ENCODE results near the gene MARF1. TPM values are rescaled to one million over a fixed set of nuclear protein-coding genes. Genes with fewer than 3 reads are reported as not detected.

The MARF1 gene
- total RNA-seq, 2 donors from 2014 or later = 28.0 to 33.2 TPM

DNA sequence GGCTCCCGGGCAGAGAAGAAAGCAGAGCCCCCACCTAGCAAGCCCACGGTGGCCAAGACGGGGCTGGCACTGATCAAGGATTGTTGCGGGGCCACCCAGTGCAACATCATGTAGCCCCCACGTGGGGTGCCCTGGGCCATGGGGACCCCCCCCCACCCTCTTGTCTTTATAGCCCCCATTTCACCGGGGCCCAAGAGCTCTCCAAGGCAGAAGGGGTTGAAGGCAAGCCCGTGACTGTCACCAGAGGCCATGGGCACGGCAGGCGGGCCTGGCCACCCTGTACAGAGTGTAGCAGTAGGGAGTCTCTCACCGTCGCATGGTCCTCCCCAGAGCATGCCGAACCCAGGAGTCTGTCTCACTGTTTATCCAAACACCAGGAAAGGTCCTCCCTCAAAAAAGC, 56.2 kb downstream of the MARF1 start:
- TF ChIP-seq, protein P1, sequence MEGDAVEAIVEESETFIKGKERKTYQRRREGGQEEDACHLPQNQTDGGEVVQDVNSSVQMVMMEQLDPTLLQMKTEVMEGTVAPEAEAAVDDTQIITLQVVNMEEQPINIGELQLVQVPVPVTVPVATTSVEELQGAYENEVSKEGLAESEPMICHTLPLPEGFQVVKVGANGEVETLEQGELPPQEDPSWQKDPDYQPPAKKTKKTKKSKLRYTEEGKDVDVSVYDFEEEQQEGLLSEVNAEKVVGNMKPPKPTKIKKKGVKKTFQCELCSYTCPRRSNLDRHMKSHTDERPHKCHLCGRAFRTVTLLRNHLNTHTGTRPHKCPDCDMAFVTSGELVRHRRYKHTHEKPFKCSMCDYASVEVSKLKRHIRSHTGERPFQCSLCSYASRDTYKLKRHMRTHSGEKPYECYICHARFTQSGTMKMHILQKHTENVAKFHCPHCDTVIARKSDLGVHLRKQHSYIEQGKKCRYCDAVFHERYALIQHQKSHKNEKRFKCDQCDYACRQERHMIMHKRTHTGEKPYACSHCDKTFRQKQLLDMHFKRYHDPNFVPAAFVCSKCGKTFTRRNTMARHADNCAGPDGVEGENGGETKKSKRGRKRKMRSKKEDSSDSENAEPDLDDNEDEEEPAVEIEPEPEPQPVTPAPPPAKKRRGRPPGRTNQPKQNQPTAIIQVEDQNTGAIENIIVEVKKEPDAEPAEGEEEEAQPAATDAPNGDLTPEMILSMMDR (IDR thresholded peaks at IDR 0.05) = no peak
- TF ChIP-seq POLR2A (IDR thresholded peaks at IDR 0.05) = no peak
- H3K9me3 ChIP-seq = no peaks in the 10 kb centered on the region
- H3K36me3 ChIP-seq (replicated peaks in 1 of 2; ENCODE audit: insufficient read depth in 1 of 2, low read depth in 2 of 2) = no peaks in the 10 kb centered on the region
- H3K27me3 ChIP-seq = no peaks in the 10 kb centered on the region
- intact Hi-C loops (cut with DNase I) = no loop called here
- no peak overlapping the region for H3K27ac ChIP-seq
- peaks cover 14% of the 10 kb centered on the region for H3K4me1 ChIP-seq
- WGBS, 2 donors = 96 to 98% methylated on average over 11 to 12 of the region's 12 CpGs
- H3K4me3 ChIP-seq = no peak overlapping the region
- no peak for ATAC-seq
- no peak for DNase-seq

DNA sequence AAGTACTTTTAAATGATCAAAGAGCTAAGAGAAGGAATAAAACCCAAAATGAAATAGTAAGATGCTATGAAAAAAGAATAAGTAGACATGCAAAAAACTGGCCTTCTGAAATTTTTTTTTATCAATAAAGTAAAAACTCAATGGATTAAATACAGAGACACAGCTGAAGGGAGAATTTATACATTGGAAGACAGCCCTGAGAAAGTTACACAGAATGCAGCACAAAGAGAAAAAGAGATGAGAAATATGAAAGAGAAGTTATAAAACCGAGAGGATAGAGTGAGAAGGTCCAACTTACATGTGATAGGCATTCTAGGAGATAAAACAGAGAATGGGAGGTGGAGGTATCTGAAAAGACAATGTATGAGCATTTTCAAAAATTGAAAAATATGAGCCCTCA, 57.0 kb downstream of the MARF1 start:
- Histone ChIP-seq H3K9me3 (no peaks in the 10 kb centered on the region), H3K27me3 (no peaks in the 10 kb centered on the region), H3K4me3 (no peak overlapping the region), H3K27ac (no peak overlapping the region), H3K36me3 (replicated peaks in 1 of 2; ENCODE audit: insufficient read depth in 1 of 2, low read depth in 2 of 2) (no peaks in the 10 kb centered on the region), H3K4me1 (peaks cover 11% of the 10 kb centered on the region)
- ATAC-seq = no peak
- TF ChIP-seq, protein P1 (IDR thresholded peaks at IDR 0.05) = no peak
- no peak for TF ChIP-seq POLR2A (IDR thresholded peaks at IDR 0.05)
- intact Hi-C loops (cut with DNase I) = no loop called here
- WGBS, 2 donors = 88 to 92% methylated on average over 1 of the region's 1 CpG
- no peak for DNase-seq

DNA sequence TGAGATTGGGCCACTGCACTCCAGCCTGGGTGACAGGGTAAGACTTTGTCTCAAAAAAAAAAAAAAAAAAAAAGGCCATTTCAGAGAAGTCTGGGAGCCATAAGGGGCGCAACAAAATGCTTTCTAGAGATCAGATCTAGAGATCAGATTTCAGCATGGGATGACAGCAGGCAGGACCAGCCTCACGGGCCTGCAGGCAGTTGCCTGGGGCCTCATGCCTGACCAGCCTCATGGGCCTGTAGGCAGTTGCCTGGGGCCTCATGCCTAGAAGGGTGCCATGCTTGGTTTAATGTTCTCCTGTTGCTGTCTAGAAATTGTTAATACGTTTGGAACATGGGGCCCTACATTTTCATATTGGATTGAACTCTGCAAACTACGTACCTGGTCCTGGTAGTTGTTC, 59.4 kb downstream of the MARF1 start:
- ATAC-seq = no peak
- H3K36me3 ChIP-seq (replicated peaks in 1 of 2; ENCODE audit: insufficient read depth in 1 of 2, low read depth in 2 of 2) = no peaks in the 10 kb centered on the region
- no peak overlapping the region for H3K27ac ChIP-seq
- H3K27me3 ChIP-seq = no peaks in the 10 kb centered on the region
- WGBS, 2 donors = 91 to 95% methylated on average over 4 of the region's 4 CpGs
- no peaks in the 10 kb centered on the region for H3K9me3 ChIP-seq
- H3K4me3 ChIP-seq = no peak overlapping the region
- TF ChIP-seq POLR2A (IDR thresholded peaks at IDR 0.05) = no peak
- TF ChIP-seq, protein P1 (IDR thresholded peaks at IDR 0.05) = no peak
- no peaks in the 10 kb centered on the region for H3K4me1 ChIP-seq
- no peak for DNase-seq
- intact Hi-C loops (cut with DNase I) = no loop called here

DNA sequence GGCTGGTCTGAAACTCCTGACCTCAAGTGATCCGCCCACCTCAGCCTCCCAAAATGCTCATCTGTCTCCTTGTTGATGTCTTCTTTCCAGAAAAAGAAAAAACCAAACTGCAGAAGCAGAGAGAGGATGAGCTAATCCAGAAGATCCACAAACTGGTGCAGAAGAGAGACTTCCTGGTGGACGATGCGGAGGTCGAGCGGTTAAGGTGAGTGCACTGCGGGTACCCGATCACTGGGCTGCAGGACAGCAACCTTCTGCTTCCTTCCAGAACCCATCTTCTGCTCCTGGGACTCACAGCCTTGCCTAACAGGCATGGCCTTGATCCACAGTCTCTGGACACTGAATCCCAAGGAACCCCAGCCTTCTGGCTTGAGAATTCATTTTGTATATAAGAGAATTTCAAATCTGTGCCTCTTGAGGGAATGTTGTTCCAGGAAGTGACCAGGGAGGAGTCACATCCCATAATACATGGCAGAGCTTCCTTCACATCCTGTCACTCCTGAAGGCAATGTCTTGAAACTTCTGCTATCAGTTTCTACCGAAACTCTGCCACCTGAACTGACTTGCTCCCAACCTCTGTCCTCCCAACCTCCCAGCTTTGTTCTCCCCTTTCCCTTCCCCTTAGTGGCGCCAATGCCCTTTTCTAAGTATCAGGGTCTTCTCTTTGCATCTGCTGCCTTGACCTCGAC, 61.7 kb downstream of the MARF1 start:
- Histone ChIP-seq H3K36me3 (replicated peaks in 1 of 2; ENCODE audit: insufficient read depth in 1 of 2, low read depth in 2 of 2) (no peaks in the 10 kb centered on the region), H3K4me3 (no peak overlapping the region), H3K9me3 (no peaks in the 10 kb centered on the region), H3K27me3 (no peaks in the 10 kb centered on the region), H3K27ac (no peak overlapping the region), H3K4me1 (no peaks in the 10 kb centered on the region)
- 90 to 91% methylated on average over 10 of the region's 10 CpGs for WGBS, 2 donors
- no peak for DNase-seq
- no peak for ATAC-seq
- intact Hi-C loops (cut with DNase I) = no loop called here
- no peak for TF ChIP-seq POLR2A (IDR thresholded peaks at IDR 0.05)
- TF ChIP-seq, protein P1 (IDR thresholded peaks at IDR 0.05) = no peak

DNA sequence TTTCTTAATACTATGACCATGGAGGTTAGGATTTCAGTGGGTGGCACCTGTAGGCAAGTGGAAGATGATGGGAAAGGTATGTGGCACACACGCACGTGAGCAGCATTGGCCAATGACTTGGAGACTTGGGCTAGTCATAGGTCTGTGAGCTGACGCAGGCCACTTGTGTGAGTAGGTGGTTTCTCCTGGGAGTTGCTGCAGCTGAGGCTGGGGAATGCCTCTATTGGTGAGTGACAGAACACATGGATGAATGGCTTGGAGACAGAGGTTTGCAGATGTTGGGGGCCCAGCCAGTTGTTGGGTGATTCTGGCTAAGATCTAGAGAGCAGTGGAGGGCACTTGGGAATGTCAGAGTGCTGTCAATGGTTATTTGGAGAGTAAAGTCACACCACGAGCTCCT, 64.1 kb downstream of the MARF1 start:
- Histone ChIP-seq H3K9me3 (no peaks in the 10 kb centered on the region), H3K4me1 (no peaks in the 10 kb centered on the region), H3K27me3 (no peaks in the 10 kb centered on the region), H3K4me3 (no peak overlapping the region), H3K27ac (no peak overlapping the region), H3K36me3 (replicated peaks in 1 of 2; ENCODE audit: insufficient read depth in 1 of 2, low read depth in 2 of 2) (no peaks in the 10 kb centered on the region)
- ATAC-seq (no peak), DNase-seq (no peak)
- intact Hi-C loops (cut with DNase I) = no loop called here
- 86 to 93% methylated on average over 4 of the region's 4 CpGs for WGBS, 2 donors
- TF ChIP-seq, protein P1 (IDR thresholded peaks at IDR 0.05) = no peak
- no peak for TF ChIP-seq POLR2A (IDR thresholded peaks at IDR 0.05)
